Right lung (tissue), 5 donors: ENCODE results near the gene TPD52L1. TPM values are rescaled to one million over a fixed set of nuclear protein-coding genes. Genes with fewer than 3 reads are reported as not detected.
A peak's percentile ranks its signal among the peaks of the same experiment; 100 is the strongest.
"Not testable (repeated sequence)": the region's sequence is repeated elsewhere in the genome, so short reads cannot be mapped to it uniquely, and the experiment has no call there.

Source experiments
- DNase-seq, 2 donors: peaks; one replicate each; pipeline ENCODE4 v3.0.0-alpha.2; 2013
- polyA plus RNA-seq, 5 donors: library from polyadenylated mRNA; unstranded; fragments of 120-200 nt; gene quantifications; one replicate each; pipeline versions ENCODE4 v1.2.1 to v1.2.3, GENCODE V29; 2013; ENCODE audit warnings: inconsistent platforms in 1 of 5, low replicate concordance in 1 of 5; ENCODE audit not compliant: insufficient read length in 5 of 5, insufficient read depth in 1 of 5

TPD52L1 gene
- polyA plus RNA-seq, 5 donors, result 74.1 to 119 (median 102) TPM

- no peak for DNase-seq
Observed at GRCh38 chr6:125129354-125129753, 24.2 kb upstream of the TPD52L1 start.

DNA sequence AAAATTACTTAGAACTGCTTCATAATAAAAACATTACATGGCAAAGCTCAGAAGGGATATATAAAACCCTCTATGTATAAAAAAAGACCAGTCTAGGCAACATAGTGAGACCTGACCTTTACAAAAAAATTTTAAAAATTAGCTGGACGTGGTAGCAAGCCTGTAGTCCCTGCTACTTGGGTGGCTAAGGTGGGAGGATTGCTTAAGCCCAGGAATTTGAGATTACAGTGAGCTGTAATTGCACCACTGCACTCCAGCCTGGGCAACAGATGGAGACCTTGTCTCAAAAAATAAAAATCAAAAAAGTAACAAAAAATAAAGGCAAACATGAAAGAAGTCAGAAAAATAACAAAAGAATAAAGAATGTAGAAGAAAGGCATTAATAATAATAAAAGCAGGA lies 21.5 kb upstream of the TPD52L1 start:
- no peak for DNase-seq

DNA sequence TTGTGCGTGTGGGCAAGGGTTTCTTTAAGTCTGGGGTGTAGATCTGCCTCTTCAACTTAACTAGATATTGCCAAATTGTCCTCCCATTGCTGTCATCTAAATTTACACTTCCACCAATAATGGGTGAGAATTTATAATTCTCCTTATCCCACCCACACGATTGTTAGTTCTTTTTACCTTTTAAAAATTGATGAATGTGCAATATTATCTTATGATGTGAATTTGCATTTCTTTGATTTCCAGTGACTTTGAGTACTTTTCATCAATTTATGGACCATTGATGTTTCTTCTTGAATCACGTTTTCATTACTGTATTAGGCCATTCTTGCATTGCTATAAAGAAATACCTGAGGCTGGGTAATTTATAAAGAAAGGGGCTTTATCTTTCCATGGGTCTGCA lies 17.2 kb upstream of the TPD52L1 start:
- DNase-seq, result no peak

- DNase-seq, result no peak
Observed at GRCh38 chr6:125138083-125138482, 15.5 kb upstream of the TPD52L1 start.

DNA sequence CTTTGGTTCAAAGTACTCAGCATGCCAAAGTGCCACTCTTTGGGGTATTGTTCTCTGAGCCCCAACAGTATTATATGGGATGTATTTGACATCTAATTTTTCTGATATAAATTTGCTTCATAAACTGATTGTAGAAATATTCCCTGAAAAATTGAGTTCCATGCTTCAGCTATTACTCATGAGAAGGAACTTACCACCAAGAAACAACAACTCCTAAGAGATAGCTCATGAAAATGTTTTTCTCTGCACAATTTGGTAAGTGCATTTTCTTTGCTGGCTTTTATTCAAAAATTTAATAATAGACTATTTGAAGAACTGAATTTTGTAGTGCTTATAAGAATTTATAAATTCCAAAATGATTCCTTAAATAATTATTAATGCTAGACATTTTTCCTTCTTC lies 12.8 kb upstream of the TPD52L1 start:
- no peak for DNase-seq

DNA sequence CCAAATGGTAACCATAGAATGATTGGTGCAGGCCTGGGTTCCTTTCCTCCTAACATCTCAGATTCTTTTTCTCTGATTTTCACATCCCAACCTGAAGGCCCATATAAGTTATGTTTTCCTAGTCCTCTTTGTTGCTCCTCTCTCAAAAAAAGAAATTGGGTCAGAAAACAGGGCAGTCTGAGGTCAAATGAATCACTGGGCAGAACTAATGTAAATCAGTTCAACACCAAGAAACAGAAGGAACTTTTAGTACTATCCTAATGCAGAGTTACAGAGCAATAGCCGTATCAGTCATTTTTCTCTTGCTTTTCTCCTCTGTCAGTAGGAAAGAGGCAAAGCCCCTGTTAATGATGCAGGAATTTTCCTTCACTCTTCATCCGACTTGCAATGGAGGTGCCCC lies 11.0 kb upstream of the TPD52L1 start:
- no peak for DNase-seq

DNA sequence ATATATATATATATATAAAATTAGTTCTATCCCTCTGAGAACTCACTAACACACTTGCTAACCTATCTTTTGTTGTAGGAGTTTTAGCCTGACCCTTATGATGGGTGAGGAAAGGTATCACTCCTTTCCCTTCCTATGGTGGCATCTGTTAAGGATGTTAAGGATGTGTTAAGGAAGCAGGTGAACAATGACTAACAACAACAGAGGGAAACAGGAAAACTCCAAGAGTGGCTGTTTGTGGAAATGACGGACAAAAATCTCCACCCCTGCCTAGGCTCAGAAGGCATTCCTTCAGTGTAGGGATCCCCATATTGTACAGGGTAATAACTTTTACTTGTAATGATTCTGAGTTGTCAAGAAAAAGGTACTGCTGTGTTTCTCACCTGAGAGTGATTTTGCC lies 8.8 kb upstream of the TPD52L1 start:
- no peak for DNase-seq

GRCh38 chr6:125149256-125150144 lies 4.1 kb upstream of the TPD52L1 start:
- DNase-seq, result no peak

DNA sequence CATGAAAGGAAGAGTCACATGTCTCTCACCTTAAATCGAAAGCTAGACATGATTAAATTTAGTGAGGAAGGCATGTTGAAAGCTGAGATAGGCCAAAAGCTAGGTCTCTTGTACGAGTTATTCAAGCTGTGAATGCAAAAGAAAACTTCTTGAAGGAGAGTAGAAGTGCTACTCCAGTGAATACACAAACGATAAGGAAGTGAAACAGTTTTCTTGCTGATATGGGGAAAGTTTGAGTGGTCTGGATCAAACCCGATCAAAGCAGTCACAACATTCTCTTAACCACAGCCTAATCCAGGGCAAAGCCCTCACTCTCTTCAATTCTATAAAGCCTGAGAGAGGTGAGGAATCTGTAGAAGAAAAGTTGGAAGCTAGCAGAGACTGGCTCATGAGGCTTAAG lies 1.9 kb upstream of the TPD52L1 start:
- peak; percentile 14 to 33 for DNase-seq

- DNase-seq, result peak; percentile 17 to 26
Observed at GRCh38 chr6:125154118-125154760, 666 bp downstream of the TPD52L1 start.

DNA sequence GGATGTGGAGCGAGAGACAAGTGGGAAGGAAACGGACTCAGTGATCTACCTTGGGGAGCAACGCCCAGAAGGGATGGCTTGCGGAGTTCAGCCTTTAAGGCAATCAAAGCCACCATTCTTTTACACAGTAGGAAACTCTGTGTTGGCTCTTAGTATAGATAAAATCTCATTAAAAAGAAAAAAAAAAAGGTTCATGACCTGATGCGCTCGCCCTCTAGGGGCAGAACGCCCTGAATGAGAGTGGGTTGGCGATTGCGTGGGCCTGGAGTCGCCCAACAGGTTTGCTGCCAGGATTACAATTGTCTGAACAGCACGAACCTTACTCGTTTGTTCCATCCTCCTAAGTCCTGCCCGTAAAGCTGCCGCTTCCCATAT lies 1.2 kb downstream of the TPD52L1 start:
- DNase-seq, result peak; percentile 13 to 14

DNA sequence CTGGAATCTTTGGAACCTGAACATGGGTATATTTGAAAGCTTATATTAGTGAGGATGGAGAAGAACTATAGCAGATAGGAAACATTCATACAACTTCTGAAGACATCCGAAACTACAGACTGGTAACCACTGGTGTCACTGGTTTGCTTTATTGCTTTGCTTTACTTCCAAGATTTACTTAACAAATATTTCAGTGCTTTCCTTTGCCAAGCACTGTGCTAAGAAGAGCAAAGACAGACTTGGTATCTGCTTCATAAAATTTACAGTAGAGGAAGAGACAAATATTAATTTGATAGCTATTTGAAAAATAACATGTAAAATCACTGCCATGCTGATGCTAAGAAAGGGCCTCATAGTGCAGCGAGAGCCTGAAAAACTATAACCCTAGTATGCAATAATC lies 1.8 kb downstream of the TPD52L1 start:
- no peak for DNase-seq

- no peak for DNase-seq
Observed at GRCh38 chr6:125156496-125156895, 2.9 kb downstream of the TPD52L1 start.

- DNase-seq, result no peak
Observed at GRCh38 chr6:125157280-125157679, 3.7 kb downstream of the TPD52L1 start.

GRCh38 chr6:125157725-125158124 lies 4.2 kb downstream of the TPD52L1 start:
- DNase-seq, result no peak

DNA sequence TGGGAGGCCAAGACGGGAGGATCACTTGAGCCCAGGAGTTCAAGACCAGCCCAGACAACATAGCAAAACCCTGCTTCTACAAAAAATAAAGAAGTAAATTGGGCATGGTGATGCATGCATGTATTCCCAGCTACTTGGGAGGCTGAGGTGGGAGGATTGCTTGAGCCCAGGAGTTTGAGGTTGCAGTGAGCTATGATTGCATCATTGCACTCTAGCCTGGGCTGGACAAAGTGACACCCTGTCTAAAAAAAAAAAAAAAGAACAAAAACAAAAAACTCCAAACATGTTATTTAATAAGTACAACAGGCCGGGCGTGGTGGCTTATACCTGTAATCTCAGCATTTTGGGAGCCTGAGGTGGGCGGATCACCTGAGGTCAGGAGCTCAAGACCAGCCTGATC lies 9.8 kb downstream of the TPD52L1 start:
- DNase-seq, result not testable (repeated sequence)

DNA sequence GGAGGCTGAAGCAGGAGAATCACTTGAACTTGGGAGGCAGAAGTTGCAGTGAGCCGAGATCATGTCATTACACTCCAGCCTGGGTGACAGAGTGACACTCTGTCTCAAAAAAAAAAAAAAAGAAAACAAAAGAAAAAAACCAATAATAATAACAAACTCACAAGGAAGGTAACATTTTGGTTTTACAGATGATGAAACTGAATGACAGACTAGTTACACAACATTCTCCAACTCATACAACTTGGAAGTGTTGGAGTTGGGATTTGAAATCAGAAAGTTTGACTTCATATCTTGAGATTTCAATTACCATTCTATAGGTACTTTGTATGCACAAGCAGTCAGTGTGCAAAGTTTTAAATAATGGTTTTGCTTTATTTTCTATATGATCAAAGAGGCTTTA lies 10.2 kb downstream of the TPD52L1 start:
- no peak for DNase-seq

- no peak for DNase-seq
Observed at GRCh38 chr6:125164696-125165095, 11.1 kb downstream of the TPD52L1 start.

DNA sequence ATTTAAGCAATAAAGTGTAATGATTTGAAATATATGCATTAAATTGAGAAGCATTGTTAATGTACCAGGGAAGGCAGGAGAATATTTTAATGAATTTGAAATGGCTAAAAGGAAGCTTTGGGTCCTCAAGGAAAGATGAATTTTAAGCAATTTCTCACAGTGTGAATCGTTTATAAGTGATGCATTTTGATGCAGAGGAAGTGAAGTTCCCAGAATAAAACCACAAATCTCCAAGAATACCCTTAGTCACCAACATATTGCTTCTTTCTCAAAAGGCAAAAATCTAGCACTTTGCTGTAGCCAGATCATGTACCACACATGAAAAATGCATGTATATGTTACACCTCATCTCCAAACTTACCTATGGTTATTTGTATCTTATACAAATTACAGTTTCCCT lies 11.7 kb downstream of the TPD52L1 start:
- DNase-seq, result no peak

GRCh38 chr6:125165776-125166175 lies 12.2 kb downstream of the TPD52L1 start:
- DNase-seq, result no peak

DNA sequence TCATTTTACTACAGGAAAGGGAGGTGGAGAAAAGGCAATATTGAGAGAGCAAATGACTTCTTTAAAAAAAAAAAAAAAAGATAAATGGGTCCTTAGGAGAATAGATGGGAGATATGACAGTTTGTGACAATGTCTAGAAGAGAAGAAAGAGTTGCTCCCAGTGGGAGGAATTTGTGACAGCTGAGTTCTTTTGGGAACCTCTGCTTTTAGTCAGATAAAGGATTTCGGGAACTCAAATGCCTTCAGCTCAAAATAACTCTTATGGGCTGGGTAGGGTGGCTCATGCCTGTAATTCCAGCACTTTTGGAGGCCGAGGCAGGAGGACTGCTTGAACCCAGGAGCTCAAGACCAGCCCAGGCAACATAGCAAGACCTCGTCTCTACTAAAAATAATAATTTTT lies 13.1 kb downstream of the TPD52L1 start:
- no peak for DNase-seq

- DNase-seq, result no peak
Observed at GRCh38 chr6:125167579-125167978, 14.0 kb downstream of the TPD52L1 start.

GRCh38 chr6:125169058-125169457 lies 15.5 kb downstream of the TPD52L1 start:
- no peak for DNase-seq

GRCh38 chr6:125169522-125169921 lies 15.9 kb downstream of the TPD52L1 start:
- DNase-seq, result no peak
